Activated CD4-positive, CD25-positive, alpha-beta regulatory T cell (primary cell): ENCODE results near the gene DUXB.

Experiments
- DNase-seq, 4 experiments: peaks; one replicate each; lab custom pipeline; 2025; lab: John Stamatoyannopoulos, UW

DUXB gene

DNA sequence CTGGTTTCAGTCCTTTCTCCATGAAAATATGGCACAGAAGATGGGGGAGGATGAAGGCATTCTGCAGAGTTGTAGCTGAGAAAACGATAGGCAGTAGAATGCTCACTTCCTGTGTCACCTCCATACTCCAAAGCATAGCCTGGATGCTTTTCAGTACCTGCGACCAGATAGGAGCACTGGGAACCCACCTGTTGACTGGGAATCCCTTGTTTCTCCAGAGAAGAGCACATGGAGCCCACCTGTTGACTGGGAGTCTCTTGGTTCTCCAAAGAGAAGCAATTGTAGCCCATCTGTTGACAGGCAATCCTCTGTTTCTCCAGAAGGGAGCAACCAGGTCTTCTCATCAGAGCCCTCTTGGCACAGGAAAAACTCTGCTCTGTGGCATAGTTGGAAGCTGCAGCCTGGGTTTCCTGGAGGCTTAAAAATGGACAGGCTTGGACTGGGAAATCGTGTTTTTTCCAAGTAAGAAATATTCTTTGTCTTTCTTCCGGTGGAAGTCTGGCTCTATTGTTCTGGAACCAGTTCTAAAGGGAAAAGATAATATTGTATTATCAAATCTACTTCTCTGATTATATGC is 40.4 kb downstream of the DUXB start:
- no peak for DNase-seq

DNA sequence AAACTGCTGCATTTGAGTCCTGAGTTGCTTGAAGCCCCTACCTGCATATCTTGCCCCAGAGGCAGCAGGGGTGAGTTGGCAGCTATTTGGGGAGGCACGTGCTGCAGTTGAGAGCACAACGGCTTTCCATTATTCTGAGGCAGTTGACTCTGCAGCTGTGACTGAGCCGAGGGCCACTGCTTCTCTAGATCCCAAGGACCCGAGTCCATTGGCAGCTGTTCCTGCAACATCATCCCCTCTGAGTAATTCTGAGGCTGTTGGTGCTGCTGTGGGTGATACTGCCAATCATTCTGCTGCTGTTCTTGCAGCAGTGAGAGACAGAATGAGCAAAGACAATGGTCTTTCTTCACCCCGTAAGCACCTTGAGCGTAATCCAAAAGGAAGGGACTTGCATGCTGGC is 40.9 kb downstream of the DUXB start:
- no peak for DNase-seq

DNA sequence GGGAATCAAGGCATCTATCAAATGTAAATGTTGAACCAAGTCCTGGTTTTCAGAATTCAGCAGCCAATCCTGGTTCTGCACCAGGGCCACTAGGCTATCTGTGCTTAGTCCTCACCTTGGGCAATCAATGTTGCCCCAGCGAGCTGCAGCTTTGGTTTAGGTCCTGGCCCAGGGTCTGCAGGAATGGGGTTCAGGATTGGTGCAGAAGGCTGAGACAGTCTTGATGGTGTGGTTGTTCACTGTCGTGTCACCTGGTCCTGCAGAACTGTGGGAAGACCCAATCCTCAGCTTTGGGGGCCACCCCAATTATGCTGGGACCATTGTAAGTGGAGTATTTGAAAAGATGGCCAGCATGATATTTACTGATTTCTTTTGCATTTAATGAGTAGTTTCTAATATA is 43.1 kb downstream of the DUXB start:
- no peak for DNase-seq

DNA sequence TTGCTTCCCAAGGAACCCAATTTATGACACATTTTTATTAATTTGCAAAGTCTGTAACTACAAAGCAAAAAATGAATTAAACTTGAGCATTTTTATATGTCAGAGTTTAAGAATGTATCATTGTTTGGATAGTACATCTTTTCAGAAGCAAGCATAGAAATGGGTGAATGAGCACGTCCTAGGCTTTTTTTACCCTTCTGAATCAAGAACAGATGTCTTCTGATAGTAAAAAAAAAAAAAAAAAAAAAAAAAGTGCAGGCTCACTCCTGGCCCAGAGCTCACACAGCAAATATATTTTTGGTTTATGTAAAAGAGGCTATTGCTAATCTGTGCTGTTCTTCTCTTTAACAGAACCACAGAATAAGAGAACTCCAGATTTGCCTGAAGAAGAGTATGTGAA is 47.3 kb downstream of the DUXB start:
- DNase-seq = no peak

DNA sequence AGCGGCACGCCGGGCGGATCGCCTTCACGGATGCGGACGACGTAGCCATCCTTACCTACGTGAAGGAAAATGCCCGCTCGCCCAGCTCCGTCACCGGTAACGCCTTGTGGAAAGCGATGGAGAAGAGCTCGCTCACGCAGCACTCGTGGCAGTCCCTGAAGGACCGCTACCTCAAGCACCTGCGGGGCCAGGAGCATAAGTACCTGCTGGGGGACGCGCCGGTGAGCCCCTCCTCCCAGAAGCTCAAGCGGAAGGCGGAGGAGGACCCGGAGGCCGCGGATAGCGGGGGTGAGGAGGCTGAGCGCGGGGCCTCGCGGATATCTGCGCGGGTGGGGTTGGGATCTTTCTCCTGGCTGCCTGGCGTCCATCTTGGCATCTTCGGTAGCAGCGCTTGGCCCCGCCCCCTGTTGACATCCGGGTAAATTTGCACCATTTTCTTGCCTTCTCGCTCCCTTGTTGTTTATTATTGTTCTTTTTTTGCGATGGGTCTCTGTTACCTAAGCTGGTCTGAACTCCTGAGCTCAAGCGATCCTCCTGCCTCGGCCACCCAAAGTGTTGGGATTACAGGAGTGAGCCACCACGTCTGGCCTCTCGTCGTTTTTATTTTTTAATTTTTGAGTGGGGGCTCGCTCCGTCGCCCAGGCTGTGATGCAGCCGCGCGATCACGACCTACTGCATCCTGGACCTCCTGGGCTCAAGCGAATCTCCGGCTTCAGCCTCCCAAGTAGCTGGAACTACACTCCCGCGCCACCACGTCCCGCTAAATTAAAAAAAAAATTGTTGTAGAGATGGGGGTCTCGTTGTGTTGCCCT is 52.8 kb downstream of the DUXB start:
- peak; percentile 64 to 76 (median 74) for DNase-seq

DNA sequence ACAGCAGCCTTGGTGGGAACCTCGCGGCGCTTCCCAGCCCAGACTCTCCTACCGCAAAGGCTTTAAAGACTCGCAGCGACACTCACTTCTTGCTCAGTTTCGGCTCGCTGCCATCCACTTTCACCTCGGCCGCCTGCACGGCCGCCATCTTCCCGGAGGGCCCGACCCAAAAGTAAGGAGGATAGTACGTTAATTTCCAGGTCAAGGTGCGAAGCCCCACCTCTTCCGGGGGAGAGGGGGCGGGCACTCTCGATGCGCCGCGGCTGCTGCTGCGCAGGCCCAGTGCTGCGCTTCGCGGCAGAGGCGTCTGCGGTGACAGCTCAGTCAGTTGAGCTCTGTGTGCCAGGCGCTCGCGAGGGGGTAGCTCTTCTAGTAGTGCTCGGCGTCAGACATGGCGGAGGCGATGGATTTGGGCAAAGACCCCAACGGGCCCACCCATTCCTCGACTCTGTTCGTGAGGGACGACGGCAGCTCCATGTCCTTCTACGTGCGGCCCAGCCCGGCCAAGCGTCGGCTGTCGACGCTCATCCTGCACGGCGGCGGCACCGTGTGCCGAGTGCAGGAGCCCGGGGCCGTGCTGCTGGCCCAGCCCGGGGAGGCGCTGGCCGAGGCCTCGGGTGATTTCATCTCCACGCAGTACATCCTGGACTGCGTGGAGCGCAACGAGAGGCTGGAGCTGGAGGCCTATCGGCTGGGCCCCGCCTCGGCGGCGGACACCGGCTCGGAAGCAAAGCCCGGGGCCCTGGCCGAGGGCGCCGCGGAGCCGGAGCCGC is 53.6 kb downstream of the DUXB start, which contains the start of the genes KARS1 and TERF2IP:
Gene KARS1, minus strand, starts transcription at position 174 of the 773 bp plus-strand sequence. Its CDS starts 26 bp downstream, at position 148.
Gene TERF2IP, plus strand, starts transcription at position 282 of the 773 bp plus-strand sequence. Its CDS starts 110 bp downstream, at position 392.
- peak; percentile 83 to 93 (median 86) for DNase-seq

DNA sequence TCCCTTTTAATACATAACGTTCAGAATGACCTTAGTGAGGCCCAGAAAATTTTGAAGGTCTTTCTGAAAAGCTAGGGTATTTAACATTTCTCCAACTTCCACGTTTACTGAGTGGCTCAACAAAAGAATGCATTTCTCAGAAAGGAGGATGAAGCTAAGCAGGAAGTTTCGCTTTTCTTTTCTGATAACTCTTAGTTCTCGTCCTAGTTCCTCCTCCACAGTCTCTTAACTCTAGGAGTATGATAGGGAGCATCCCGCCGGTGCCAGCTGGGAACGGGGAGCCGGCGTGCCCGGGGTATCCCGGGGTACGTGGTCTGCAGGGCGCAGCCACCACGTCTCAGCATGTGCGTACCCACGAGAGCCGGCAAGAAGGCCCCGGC is 54.2 kb downstream of the DUXB start:
- DNase-seq = no peak

DNA sequence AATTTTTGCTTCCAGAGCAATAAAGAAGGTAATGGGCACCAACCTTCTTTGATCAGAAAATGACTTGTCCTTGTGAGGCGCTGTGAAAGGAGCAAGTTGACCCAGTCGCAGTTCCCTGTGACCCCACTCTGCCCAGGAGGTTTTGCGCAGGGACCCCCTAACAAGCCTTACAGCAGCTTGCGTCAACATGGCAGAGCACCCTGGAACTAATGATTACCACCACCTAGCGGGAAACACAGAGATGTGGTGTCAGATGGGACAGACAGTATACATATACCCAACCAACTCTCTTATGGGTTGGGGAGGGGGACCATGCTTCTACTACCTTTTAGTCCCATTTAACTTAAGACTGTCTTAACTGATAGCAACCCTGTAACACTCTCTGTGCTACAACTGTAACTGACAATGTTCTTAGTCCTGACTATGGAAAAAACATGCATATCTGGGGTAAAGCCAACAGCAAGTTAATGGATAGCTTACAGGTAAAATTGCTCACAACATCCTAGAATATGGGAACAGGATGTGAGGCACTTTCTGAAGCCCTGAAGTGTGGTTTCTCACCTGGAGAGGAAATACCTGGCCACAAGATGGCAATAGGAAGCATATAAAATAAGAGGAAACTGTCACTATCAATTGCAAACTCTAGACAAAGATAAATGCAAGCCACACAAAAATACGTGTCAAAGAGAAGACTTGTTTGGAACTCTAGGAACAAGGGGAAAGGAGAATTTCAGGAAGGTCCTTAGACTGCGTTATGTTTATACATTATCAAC is 56.8 kb downstream of the DUXB start:
- DNase-seq = no peak
